Adipocyte (in vitro differentiated cells): ENCODE results near the gene CTAG1B.
"Not testable (repeated sequence)": the region's sequence is repeated elsewhere in the genome, so short reads cannot be mapped to it uniquely, and the experiment has no call there.

Experiments used
- DNase-seq: peaks from one replicate; pipeline ENCODE4 v3.0.0-alpha.2; 2015; ENCODE audit warnings: low read depth
- H3K27me3 ChIP-seq: replicated peaks from 2 replicates; pipeline ENCODE4 v1.7.0; 2013; ENCODE audit warnings: mild to moderate bottlenecking, low read length, moderate library complexity; ENCODE audit not compliant: control insufficient read depth, insufficient read depth
- H3K36me3 ChIP-seq: 2 replicates; pipeline ENCODE4 v1.7.0; 2013; ENCODE audit warnings: low read length, mild to moderate bottlenecking, moderate library complexity; ENCODE audit not compliant: control insufficient read depth, insufficient read depth, severe bottlenecking
- H3K4me1 ChIP-seq: 2 replicates; pipeline ENCODE4 v1.7.0; 2013; ENCODE audit warnings: mild to moderate bottlenecking, low read length, moderate library complexity; ENCODE audit not compliant: control insufficient read depth, insufficient read depth
- H3K4me3 ChIP-seq: 2 replicates; pipeline ENCODE4 v1.7.0; 2013; ENCODE audit warnings: mild to moderate bottlenecking, low read length, moderate library complexity
- H3K9ac ChIP-seq: 2 replicates; pipeline ENCODE4 v1.7.0; 2013; ENCODE audit warnings: mild to moderate bottlenecking, low read length, moderate library complexity
- H3K9me3 ChIP-seq: 2 replicates; pipeline ENCODE4 v1.7.0; 2013; ENCODE audit warnings: mild to moderate bottlenecking, low read length, moderate library complexity; ENCODE audit not compliant: control insufficient read depth

Gene CTAG1B

DNA sequence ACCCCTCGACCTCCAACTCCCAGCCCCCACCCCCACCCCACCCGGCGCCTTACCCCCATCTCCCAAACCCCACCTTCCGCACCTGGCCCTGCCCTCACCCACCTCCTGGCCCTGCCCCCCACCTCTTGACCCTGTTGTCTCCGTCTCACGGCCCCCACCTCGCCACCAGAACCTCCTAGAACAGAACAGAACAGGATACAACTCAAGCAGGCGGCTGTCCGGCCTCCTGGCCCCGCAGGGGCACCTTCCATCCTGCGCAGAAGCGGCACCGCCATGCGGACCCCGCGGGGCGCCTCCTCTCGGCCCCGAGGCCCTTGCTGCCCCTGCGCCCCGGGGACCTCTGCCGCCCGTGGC is 33.9 kb upstream of the CTAG1B start:
- Histone ChIP-seq H3K9ac (no peak overlapping the region), H3K9me3 (no peaks in the 10 kb centered on the region), H3K36me3 (no peaks in the 10 kb centered on the region), H3K4me1 (no peaks in the 10 kb centered on the region), H3K27me3 (no peaks in the 10 kb centered on the region), H3K4me3 (no peak overlapping the region)
- no peak for DNase-seq

DNA sequence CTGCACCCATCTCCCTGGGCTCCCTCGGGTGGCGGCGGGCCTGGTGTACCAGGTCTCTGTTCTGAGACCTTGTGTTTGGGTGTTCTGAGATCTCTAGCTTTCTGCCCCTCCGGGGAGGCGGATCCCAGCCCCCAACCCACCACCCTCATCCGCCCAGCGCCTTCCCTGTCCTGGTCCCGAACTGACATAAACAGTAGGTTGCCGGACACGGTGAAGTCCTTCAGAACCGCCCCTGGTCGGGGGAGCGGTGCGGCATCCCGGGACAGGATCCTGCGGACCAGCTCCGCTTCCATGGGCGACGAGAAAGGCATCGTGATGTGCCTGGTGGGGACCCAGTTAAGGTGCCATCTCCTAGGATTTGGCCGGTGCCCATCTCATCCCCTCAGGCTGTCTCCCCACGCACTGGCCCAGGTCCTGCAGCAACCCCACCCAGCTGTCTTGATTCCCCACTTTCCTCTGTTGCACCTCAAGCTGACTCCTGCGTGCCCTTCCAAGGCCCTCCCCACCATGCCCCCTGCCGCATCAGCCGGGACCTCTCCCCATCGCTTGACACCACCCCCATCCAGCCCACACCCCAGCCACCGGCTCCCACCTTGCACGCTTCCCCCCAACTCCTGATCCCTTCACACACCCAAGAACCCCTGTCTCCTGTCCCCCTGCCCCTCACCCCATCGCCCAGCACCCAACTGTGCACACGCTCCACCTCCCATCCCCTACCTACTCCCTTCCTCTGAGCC is 33.4 kb upstream of the CTAG1B start:
- DNase-seq = no peak
- H3K9ac ChIP-seq = no peak overlapping the region

DNA sequence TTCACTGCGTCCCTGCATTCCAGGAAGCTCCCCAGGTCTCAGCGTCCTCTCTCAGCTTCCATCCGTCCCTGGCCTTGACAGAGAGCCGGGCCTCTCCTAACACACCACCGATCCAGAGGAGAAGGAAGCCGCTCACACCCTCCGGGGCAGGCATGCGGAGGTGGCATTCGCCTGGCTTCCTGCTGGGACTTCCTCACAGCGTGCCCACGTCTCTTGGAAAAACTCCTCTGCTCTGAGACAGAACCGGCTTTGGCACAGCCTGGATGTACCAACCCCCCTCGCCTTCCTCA is 31.1 kb upstream of the CTAG1B start:
- Histone ChIP-seq H3K36me3 (no peaks in the 10 kb centered on the region), H3K4me1 (no peaks in the 10 kb centered on the region), H3K27me3 (no peaks in the 10 kb centered on the region), H3K9me3 (no peaks in the 10 kb centered on the region), H3K4me3 (no peak overlapping the region), H3K9ac (no peak overlapping the region)
- no peak for DNase-seq

More for the DNA sequence above, 33.4 kb upstream of the CTAG1B start:
- H3K4me1 ChIP-seq = no peaks in the 10 kb centered on the region
- H3K27me3 ChIP-seq = no peaks in the 10 kb centered on the region
- no peaks in the 10 kb centered on the region for H3K9me3 ChIP-seq
- no peaks in the 10 kb centered on the region for H3K36me3 ChIP-seq
- no peak overlapping the region for H3K4me3 ChIP-seq

DNA sequence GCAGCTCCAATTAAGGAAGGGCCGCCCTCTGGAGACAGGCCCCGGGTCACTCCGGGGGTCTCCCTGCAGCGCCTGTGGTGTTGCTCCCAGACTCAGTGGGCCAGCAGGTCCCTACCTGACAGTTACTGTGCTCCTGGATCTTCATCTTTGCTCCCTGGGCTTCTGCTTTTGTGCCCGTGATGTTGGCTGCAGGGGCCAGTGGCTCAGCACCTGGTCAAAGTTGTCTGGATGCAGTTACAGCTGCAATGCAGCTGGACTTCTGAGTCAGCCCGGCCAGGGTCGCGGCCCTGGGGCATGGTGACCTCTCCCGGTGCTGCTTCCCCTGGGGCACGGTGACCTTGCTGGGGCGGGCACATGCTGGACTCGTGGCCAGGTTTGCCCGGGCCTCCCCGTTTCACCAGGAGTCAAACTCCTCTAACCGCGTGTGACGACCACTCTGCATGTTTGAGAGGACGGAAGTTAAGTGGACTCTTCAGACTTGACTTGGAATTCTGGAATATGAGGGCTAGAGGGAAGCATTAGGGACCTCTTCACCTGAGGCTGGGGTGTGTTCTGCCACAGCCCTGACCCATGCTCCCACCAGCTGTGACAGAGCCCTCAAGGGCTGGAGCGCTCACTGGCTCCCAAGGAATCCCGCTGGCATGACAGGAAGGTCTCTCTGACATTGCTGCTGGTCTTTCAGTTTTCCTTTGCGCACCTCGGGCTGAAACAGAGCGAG is 30.6 kb upstream of the CTAG1B start:
- H3K4me3 ChIP-seq = no peak overlapping the region
- no peak overlapping the region for H3K9ac ChIP-seq
- H3K9me3 ChIP-seq = no peaks in the 10 kb centered on the region
- H3K27me3 ChIP-seq = no peaks in the 10 kb centered on the region
- H3K36me3 ChIP-seq = no peaks in the 10 kb centered on the region
- no peaks in the 10 kb centered on the region for H3K4me1 ChIP-seq
- DNase-seq = no peak

DNA sequence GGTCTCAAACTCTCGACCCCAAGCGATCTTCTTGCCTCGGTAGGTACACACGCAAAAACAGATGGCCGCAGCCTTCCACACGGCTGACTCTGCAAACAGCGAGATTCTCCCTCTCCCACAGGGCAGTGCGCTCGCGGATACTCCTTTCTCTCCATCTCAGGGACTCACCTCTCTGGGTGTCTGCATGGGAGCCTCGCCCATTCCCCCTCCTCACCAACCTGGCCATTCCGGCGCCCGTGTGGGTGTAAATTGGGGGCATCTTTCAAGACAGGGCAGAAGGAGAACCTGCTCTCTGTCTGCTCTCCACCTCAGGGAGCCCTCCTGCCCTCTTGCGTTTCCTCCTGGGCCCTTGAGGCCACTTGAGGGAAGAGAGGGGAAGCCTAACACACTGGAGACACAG is 29.8 kb upstream of the CTAG1B start:
- H3K9ac ChIP-seq = no peak overlapping the region
- no peaks in the 10 kb centered on the region for H3K36me3 ChIP-seq
- H3K9me3 ChIP-seq = no peaks in the 10 kb centered on the region
- no peak overlapping the region for H3K4me3 ChIP-seq
- DNase-seq = no peak
- no peaks in the 10 kb centered on the region for H3K27me3 ChIP-seq
- H3K4me1 ChIP-seq = no peaks in the 10 kb centered on the region

DNA sequence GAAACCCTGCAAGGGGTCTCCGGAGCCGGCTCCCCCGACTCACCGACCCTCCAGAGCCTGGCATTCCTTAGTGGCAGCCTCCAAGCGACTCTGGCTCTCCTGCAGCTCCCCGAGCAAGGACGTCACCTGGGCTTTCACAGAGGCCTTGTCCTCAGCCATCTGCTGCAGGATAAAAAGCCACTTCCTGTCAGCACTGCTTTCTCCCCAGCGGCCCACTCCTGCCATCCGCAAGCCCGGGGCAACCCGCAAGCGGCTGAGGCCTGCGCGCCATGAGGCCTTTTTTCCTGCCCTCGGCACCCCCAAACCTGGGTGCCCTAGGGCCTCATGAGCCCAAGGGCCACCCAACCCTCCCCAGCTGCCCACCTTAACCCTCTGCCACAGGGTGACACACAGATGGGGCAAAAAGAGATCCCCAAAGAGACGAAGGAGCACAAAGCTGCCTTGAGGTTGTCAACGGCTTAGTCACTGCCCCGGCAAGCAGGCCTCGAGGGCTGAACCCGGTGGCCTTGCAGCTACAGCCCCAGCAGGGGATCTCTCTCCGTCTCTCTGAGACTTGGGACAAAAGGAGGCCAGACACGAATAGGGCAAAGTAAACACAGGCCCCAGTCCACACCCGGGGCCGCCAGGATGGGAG is 26.8 kb upstream of the CTAG1B start:
- not testable (repeated sequence) for H3K4me1 ChIP-seq, H3K9ac ChIP-seq, H3K27me3 ChIP-seq, DNase-seq, H3K36me3 ChIP-seq, H3K9me3 ChIP-seq, H3K4me3 ChIP-seq

DNA sequence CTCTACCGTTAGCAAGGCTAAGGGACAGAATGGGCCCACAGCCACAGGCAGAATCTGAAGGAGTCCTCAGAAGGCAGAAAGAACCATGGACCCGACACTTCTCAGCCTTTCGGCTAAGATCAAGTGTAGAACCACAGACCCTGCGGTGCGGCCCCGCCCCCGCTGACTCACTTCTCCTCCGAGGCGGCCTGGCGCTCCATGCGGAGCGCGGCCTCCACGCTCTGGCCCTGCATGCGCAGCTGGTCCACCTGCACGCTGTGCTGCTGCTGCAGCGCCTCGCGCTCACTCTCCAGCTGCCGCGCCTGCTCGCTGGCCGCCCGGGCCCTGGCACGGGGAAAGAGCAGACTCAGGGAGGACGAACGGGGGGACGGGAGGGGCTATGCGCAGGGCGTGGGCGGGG is 24.6 kb upstream of the CTAG1B start:
- not testable (repeated sequence) for H3K4me3 ChIP-seq, DNase-seq, H3K27me3 ChIP-seq, H3K9me3 ChIP-seq, H3K4me1 ChIP-seq, H3K36me3 ChIP-seq, H3K9ac ChIP-seq

DNA sequence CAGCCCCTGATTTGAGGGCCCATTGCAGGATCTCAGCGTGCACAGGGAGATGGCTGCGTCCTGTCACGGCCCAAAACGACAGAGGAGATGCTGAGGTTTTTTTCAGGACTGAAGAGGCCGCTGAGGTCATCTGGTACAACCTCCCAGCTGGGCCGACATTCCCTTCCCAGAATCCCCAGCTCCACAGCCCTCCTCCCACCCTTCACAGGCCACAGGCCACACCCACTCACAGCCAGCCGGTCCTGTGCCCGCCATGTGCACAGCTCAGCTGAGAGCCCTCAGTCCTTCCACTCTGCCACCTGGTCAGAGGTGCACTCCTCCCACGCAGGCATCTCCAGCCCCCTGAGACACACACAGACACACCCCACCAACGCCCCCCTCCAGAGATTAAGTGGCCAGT is 22.7 kb upstream of the CTAG1B start:
- not testable (repeated sequence) for DNase-seq, H3K4me3 ChIP-seq, H3K9me3 ChIP-seq, H3K36me3 ChIP-seq, H3K27me3 ChIP-seq, H3K4me1 ChIP-seq, H3K9ac ChIP-seq

DNA sequence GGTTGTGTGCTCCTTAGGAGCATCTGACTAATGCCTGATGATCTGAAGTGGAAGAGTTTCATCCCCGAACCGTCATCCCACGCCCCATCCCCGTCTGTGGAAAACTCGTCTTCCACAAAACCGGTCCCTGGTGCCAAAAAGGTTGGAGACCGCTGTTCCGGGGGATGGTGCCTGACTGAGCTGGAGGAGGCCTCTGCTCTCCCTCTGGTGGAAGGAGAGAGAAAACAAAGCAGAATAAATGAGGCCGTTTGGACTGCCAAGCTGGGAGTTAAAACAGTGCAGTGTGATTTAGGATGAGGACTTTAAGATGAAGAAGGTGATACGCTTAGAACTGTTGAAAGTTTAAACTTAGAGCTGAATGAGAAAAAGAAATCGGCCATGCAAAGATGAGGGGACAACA is 14.6 kb upstream of the CTAG1B start:
- H3K27me3 ChIP-seq, H3K4me3 ChIP-seq, DNase-seq, H3K36me3 ChIP-seq, H3K4me1 ChIP-seq, H3K9ac ChIP-seq, H3K9me3 ChIP-seq: not testable (repeated sequence)

DNA sequence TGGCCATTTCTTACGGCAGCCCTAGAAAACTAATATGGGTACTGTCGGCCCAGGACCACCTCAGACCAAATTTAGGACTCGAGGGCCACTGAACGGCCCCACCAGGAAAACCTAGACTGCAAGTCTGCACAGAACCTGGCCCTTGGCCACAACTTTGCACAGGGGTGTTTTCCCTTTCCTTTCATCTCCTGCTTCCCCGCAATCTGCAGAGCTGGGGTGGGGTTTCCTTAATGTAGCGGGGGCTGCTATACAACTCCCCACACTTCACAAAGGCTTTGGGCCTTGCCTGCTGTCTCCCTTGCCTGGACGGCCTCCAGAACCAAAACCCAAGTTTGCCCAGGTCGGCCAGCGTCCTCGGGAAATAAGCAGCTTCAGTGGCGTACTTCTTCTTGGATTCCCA is 11.9 kb upstream of the CTAG1B start:
- H3K27me3 ChIP-seq, DNase-seq, H3K9ac ChIP-seq, H3K9me3 ChIP-seq, H3K4me1 ChIP-seq, H3K36me3 ChIP-seq, H3K4me3 ChIP-seq: not testable (repeated sequence)

DNA sequence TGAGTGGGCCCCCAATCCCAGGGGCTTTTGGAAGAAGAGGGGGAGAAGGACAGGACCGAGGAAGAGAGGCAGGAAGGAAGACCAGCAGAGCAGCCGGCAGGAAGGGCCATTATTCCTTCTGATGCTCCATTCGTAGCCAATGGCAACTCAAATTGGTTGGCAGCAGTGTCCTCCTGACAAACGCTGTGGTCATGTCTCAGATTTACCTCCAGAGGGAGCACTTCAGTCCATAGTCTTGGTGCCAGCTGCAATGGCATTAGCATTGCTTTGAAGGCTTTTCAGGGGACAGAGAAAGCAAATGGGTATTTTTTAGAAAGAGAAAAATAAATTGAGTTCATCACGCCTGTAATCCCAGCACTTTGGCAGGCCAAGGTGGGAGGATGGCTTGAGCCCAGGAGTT is 9.9 kb upstream of the CTAG1B start:
- H3K27me3 ChIP-seq, H3K36me3 ChIP-seq, H3K9me3 ChIP-seq, H3K4me1 ChIP-seq, H3K4me3 ChIP-seq, DNase-seq, H3K9ac ChIP-seq: not testable (repeated sequence)
